T-helper 1 cell treated with Interleukin-12 subunit alpha and Interleukin-12 subunit beta and Interleukin-4 antibody, amounts not matched to agents 30 μg/mL and 1 μg/mL, for 36 hours (primary cell): ENCODE measurements around the gene STXBP2.

ENCODE experiments used
- H3K27ac Mint-ChIP-seq: one replicate; pipeline ENCODE4 v1.8.0; 2021; ENCODE audit warnings: mild to moderate bottlenecking, mixed read lengths
- H3K27me3 Mint-ChIP-seq: one replicate; pipeline ENCODE4 v1.8.0; 2021; ENCODE audit warnings: low read depth, mixed read lengths
- H3K36me3 Mint-ChIP-seq: one replicate; pipeline ENCODE4 v1.8.0; 2021; ENCODE audit warnings: low read depth, mixed read lengths
- H3K4me1 Mint-ChIP-seq: one replicate; pipeline ENCODE4 v1.8.0; 2021; ENCODE audit warnings: low read depth, mixed read lengths
- H3K4me3 Mint-ChIP-seq: one replicate; pipeline ENCODE4 v1.8.0; 2021; ENCODE audit warnings: mild to moderate bottlenecking, moderate library complexity, mixed read lengths
- H3K9me3 Mint-ChIP-seq: one replicate; pipeline ENCODE4 v1.8.0; 2021; ENCODE audit warnings: mixed read lengths

The STXBP2 gene

DNA sequence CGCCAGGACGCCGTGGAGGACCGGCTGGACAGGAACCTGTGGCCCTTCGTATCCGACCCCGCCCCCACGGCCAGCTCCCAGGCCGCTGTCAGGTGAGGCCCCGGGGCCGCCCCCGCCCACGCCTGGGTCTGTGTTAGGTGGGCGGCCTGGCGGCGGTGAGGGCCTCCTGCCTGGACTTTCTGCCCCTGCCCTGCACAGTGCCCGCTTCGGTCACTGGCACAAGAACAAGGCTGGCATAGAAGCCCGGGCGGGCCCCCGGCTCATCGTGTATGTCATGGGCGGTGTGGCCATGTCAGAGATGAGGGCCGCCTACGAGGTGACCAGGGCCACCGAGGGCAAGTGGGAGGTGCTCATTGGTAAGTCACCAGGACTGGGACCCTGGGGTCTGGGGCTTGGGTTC is 10.2 kb downstream of the STXBP2 start:
- Mint-ChIP-seq H3K27ac (no peak overlapping the region), H3K4me3 (no peak overlapping the region), H3K36me3 (peaks cover 11% of the 10 kb centered on the region), H3K9me3 (no peaks in the 10 kb centered on the region), H3K4me1 (peaks cover 1% of the 10 kb centered on the region), H3K27me3 (peaks cover 3% of the 10 kb centered on the region)

DNA sequence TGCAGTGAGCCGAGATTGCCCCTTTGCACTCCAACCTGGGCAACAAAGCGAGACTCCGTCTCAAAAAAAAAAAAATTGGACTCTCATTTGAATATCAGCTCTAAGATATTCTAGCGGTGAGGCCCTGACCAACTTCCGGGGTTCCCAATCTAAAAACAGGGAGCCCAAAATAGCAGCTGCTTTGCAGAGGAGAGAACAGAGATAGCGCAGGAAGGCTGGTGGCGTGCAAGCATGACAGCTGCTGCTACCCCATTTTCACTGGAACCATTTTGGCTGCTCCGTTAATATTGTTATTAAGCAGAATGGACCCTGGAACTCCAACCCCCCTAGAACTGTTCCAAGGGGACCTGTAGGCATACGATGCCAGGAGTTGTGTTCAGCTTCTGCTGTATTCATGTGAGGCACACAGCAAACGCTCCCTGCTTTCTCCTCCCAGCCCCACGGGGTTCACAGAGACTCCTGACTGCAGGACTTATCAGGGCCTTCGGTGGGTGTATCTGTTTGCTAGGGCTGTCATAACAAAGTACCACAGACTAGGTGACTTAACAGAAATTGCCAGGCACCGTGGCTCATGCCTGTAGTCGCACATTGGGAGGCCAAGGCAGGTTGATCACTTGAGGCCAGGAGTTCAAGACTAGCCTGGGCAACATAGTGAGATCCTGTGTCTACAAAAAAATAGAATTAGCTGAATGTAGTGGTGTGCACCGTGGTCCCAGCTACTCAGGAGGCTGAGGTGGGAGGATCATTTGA is 11.5 kb downstream of the STXBP2 start:
- Mint-ChIP-seq H3K36me3 (peaks cover 8% of the 10 kb centered on the region), H3K27me3 (peaks cover 4% of the 10 kb centered on the region), H3K9me3 (no peaks in the 10 kb centered on the region), H3K4me3 (no peak overlapping the region), H3K4me1 (peaks cover 7% of the 10 kb centered on the region), H3K27ac (no peak overlapping the region)

DNA sequence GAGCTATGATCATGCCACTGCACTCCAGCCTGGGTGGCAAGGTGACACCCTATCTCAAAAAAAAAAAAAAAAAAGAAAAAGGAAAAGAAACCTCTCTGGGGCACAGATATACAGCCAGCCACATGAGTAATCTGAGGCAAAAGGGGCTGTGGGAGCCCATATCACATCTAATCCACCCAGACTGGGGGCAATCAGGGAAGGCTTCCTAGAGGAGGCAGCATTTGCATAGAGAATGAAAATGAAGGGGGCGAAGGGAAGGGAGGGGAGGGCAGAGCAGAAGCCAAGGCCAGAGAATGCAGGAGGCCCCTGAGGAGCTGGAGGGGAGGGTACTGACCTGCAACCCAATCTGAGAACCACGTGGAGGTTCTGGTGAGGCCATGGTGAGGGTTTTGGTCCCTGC is 13.2 kb downstream of the STXBP2 start:
- H3K4me3 Mint-ChIP-seq = no peak overlapping the region
- H3K36me3 Mint-ChIP-seq = peaks cover 4% of the 10 kb centered on the region
- H3K27ac Mint-ChIP-seq = no peak overlapping the region
- peaks cover 4% of the 10 kb centered on the region for H3K27me3 Mint-ChIP-seq
- no peaks in the 10 kb centered on the region for H3K9me3 Mint-ChIP-seq
- H3K4me1 Mint-ChIP-seq = peaks cover 7% of the 10 kb centered on the region

- Mint-ChIP-seq H3K27me3 (peaks cover 4% of the 10 kb centered on the region), H3K27ac (peak overlapping the region; percentile 76), H3K9me3 (no peaks in the 10 kb centered on the region), H3K36me3 (no peaks in the 10 kb centered on the region), H3K4me3 (peak overlapping the region; percentile 65), H3K4me1 (peaks cover 12% of the 10 kb centered on the region)
Measured at GRCh38 chr19:7652061-7652641, 15.2 kb downstream of the STXBP2 start.

DNA sequence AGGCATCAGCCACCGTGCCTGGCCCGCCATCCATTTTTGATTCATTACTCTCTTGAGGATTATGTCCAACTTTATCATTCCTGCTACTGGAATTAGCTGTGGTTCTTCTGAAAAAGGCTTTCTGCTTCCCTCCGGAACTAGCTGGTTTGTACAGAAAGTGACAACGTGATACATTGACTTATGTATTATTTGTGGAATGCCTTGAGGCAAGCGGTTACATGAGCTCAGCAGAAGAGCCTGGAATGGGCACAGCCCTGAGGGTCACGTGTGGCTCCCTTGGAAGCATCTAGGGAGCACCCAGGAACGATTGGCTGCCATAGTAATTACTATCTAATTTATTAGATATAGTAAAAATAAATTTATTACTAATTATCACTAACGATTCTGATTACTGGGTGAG is 17.5 kb downstream of the STXBP2 start:
- Mint-ChIP-seq H3K27ac (no peak overlapping the region), H3K27me3 (peaks cover 4% of the 10 kb centered on the region), H3K4me1 (peaks cover 19% of the 10 kb centered on the region), H3K4me3 (no peak overlapping the region), H3K36me3 (no peaks in the 10 kb centered on the region), H3K9me3 (no peaks in the 10 kb centered on the region)

DNA sequence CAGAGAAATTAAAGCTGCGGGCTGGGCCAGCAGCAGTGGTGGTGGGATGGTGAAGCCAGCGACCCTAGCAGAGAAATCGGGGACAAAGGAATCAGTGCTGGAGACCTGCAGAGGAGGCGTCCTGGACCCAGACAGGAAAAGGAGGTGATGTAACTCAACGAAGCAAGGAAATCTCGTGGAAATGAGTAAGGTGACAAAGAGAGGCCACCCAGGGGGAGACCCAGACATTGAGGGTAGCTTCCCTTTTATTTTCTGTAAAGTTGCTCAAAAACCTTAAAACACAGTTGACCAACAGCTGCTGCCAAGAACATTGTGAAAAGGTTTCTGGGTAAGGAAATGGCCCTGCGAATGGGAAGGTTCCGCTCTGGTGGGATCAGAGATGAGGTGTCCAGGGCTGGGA is 18.7 kb downstream of the STXBP2 start:
- H3K27ac Mint-ChIP-seq = no peak overlapping the region
- no peaks in the 10 kb centered on the region for H3K9me3 Mint-ChIP-seq
- no peak overlapping the region for H3K4me3 Mint-ChIP-seq
- peaks cover 4% of the 10 kb centered on the region for H3K27me3 Mint-ChIP-seq
- H3K36me3 Mint-ChIP-seq = no peaks in the 10 kb centered on the region
- peaks cover 19% of the 10 kb centered on the region for H3K4me1 Mint-ChIP-seq

GRCh38 chr19:7657131-7657751 is 20.3 kb downstream of the STXBP2 start:
- H3K4me1 Mint-ChIP-seq = peaks cover 17% of the 10 kb centered on the region
- no peak overlapping the region for H3K4me3 Mint-ChIP-seq
- H3K36me3 Mint-ChIP-seq = no peaks in the 10 kb centered on the region
- H3K27me3 Mint-ChIP-seq = peaks cover 3% of the 10 kb centered on the region
- H3K27ac Mint-ChIP-seq = no peak overlapping the region
- H3K9me3 Mint-ChIP-seq = no peaks in the 10 kb centered on the region

DNA sequence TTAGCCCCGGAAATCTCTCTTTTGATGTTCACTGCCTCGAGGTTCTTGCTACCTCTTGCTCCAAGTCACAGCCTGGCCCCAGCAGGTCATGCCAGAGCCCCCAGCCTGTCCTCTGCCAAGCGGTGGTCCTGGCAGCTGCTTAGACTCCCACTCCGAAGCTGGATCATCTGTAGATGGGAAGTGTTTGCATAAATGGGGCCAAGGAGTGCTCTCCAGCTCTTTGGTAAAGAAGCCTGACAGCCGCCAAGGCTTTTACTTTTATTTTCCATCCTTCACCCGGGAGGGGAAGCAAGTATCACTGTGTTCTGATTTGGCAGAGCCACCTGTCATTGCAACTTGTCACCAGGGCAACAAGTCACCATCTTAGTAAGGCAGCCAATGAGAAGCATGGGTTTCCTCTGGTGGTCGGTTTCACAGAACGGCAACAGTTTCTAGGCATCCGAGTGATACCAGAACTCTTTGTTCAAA is 21.3 kb downstream of the STXBP2 start:
- no peaks in the 10 kb centered on the region for H3K36me3 Mint-ChIP-seq
- H3K4me3 Mint-ChIP-seq = peak overlapping the region; percentile 68
- H3K27ac Mint-ChIP-seq = peak overlapping the region; percentile 57

GRCh38 chr19:7661744-7662538 is 25.0 kb downstream of the STXBP2 start:
- no peaks in the 10 kb centered on the region for H3K9me3 Mint-ChIP-seq
- H3K27me3 Mint-ChIP-seq = peaks cover 5% of the 10 kb centered on the region
- H3K4me1 Mint-ChIP-seq = peaks cover 9% of the 10 kb centered on the region
- H3K4me3 Mint-ChIP-seq = no peak overlapping the region
- H3K27ac Mint-ChIP-seq = no peak overlapping the region
- H3K36me3 Mint-ChIP-seq = no peaks in the 10 kb centered on the region

More for the DNA sequence above, 21.3 kb downstream of the STXBP2 start:
- Mint-ChIP-seq H3K4me1 (peaks cover 12% of the 10 kb centered on the region), H3K9me3 (no peaks in the 10 kb centered on the region), H3K27me3 (peaks cover 3% of the 10 kb centered on the region)

DNA sequence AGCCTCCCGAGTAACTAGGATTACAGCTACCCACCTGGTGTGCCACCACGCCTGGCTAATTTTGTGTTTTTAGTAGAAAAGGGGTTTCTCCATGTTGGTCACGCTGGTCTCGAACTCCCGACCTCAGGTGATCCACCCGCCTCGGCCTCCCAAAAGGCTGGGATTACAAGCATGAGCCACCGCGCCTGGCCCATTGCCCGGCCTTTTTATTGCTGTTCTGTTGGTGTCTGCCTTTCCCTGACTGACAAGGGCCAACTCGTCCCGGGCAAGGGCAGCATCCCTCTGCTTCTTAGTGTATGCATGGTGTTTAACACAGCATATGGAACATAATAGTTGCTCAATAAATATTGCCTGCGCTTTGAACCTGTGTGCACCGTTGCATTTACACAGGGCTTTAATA is 25.7 kb downstream of the STXBP2 start:
- no peaks in the 10 kb centered on the region for H3K36me3 Mint-ChIP-seq
- peaks cover 5% of the 10 kb centered on the region for H3K4me1 Mint-ChIP-seq
- H3K27me3 Mint-ChIP-seq = peaks cover 6% of the 10 kb centered on the region
- H3K27ac Mint-ChIP-seq = no peak overlapping the region
- H3K4me3 Mint-ChIP-seq = no peak overlapping the region
- H3K9me3 Mint-ChIP-seq = no peaks in the 10 kb centered on the region

GRCh38 chr19:7663706-7664105 is 26.8 kb downstream of the STXBP2 start:
- Mint-ChIP-seq H3K4me3 (no peak overlapping the region), H3K36me3 (no peaks in the 10 kb centered on the region), H3K27ac (no peak overlapping the region), H3K4me1 (peaks cover under 1% of the 10 kb centered on the region), H3K27me3 (peaks cover 6% of the 10 kb centered on the region), H3K9me3 (no peaks in the 10 kb centered on the region)

- Mint-ChIP-seq H3K36me3 (no peaks in the 10 kb centered on the region), H3K4me3 (no peak overlapping the region), H3K27ac (no peak overlapping the region), H3K27me3 (peaks cover 13% of the 10 kb centered on the region), H3K4me1 (peaks cover 2% of the 10 kb centered on the region), H3K9me3 (no peaks in the 10 kb centered on the region)
Measured at GRCh38 chr19:7665076-7665475, 28.2 kb downstream of the STXBP2 start.

- H3K27ac Mint-ChIP-seq = no peak within 1 kb of the TSS
- H3K9me3 Mint-ChIP-seq = no peaks in the 10 kb centered on the region
- no peaks in the 10 kb centered on the region for H3K36me3 Mint-ChIP-seq
- H3K27me3 Mint-ChIP-seq = peaks cover 23% of the 10 kb centered on the region
- H3K4me1 Mint-ChIP-seq = peaks cover 9% of the 10 kb centered on the region
- no peak within 1 kb of the TSS for H3K4me3 Mint-ChIP-seq
Measured at GRCh38 chr19:7668842-7669241, 31.9 kb downstream of the STXBP2 start, which contains the start of gene RETN. RETN (plus strand) TSS chr19:7669049; CDS start chr19:7669327, 278 bp downstream.

GRCh38 chr19:7669641-7670040 is 32.7 kb downstream of the STXBP2 start:
- Mint-ChIP-seq H3K36me3 (no peaks in the 10 kb centered on the region), H3K27ac (no peak overlapping the region), H3K4me1 (peaks cover 12% of the 10 kb centered on the region), H3K9me3 (no peaks in the 10 kb centered on the region), H3K27me3 (peaks cover 30% of the 10 kb centered on the region), H3K4me3 (no peak overlapping the region)
